ENCODE measurements around the gene ANKRD33B.

Gene ANKRD33B

GRCh38 chr5:10577371-10578292 is 13.8 kb downstream of the ANKRD33B start:
- in situ Hi-C loops (cut with MboI; ENCODE audit: low sequenced_read_pairs) = no loop called here

DNA sequence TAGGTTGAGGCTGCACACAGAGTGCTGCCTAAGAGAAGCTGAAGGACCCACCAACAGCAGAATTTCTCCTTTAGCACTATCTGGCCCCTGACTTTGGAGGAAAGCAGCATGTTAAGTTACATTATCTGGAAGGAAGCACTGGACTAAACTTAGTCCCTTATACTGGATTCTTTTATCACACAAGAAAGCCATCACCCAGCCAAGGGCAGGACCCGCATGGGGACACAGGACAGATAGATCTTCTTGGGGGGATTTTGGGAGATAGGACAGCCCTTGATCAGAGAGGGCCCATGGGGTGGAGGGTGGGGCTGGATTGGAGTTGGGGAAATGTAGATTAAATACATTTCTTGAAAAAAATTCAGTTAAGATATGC is 14.4 kb downstream of the ANKRD33B start:
- in situ Hi-C loops (cut with MboI; ENCODE audit: low sequenced_read_pairs) = no loop called here

GRCh38 chr5:10578869-10579268 is 15.0 kb downstream of the ANKRD33B start:
- in situ Hi-C loops (cut with MboI; ENCODE audit: low sequenced_read_pairs) = no loop called here

- in situ Hi-C loops (cut with MboI; ENCODE audit: low sequenced_read_pairs) = no loop called here
Observed at GRCh38 chr5:10579536-10580521, 16.0 kb downstream of the ANKRD33B start.

DNA sequence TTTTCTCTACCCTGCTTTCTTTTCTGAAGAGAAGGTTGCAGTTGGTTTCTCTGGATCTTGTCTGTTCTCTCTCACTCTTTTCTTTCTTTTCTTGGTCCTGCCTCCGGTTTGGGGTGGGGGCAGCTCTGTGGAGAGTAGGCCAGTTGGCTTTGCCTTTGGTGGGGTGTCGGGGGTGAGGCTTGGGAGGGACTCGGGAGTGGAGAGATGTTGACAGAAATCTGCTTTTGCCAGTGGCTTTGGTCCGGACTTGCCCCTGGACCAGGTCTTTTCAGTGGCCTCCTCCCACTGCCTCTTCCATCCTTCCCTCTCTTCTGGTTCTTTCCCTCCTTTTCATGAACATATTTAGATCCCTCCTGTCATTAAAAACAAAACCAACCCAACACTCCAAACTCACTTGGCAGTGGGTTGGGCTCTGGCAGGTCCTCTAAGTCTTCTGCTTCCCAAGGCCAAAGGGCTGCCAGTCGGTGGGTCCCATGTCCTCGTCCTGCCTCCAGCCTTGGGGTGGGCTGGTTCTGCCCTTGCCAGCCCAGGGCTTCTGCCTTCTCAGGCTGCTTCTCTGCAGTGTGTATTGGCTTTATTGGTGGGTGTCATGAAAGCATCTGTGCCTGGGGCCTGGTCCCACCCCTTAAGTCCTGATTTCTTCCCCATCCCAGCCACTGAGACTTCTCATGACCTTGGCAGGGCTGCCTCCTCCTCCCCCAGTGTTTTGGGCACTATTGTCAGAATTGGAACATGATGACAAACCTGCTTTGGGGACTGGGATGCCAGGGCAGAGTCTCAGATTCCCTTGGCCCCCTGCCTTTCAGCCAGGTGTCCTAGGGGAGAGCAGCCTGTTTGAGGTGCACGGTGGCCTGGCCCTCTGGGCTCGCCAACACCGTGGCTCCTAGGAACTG is 16.9 kb downstream of the ANKRD33B start:
- in situ Hi-C loops (cut with MboI; ENCODE audit: low sequenced_read_pairs) = no loop called here

GRCh38 chr5:10581424-10581748 is 17.5 kb downstream of the ANKRD33B start:
- in situ Hi-C loops (cut with MboI; ENCODE audit: low sequenced_read_pairs) = no loop called here

- in situ Hi-C loops (cut with MboI; ENCODE audit: low sequenced_read_pairs) = no loop called here
Observed at GRCh38 chr5:10581867-10582511, 18.1 kb downstream of the ANKRD33B start.

- in situ Hi-C loops (cut with MboI; ENCODE audit: low sequenced_read_pairs) = no loop called here
Observed at GRCh38 chr5:10582512-10582897, 18.6 kb downstream of the ANKRD33B start.

- in situ Hi-C loops (cut with MboI; ENCODE audit: low sequenced_read_pairs) = no loop called here
Observed at GRCh38 chr5:10583663-10584572, 20.0 kb downstream of the ANKRD33B start.

GRCh38 chr5:10584714-10585517 is 21.0 kb downstream of the ANKRD33B start:
- in situ Hi-C loops (cut with MboI; ENCODE audit: low sequenced_read_pairs) = no loop called here

DNA sequence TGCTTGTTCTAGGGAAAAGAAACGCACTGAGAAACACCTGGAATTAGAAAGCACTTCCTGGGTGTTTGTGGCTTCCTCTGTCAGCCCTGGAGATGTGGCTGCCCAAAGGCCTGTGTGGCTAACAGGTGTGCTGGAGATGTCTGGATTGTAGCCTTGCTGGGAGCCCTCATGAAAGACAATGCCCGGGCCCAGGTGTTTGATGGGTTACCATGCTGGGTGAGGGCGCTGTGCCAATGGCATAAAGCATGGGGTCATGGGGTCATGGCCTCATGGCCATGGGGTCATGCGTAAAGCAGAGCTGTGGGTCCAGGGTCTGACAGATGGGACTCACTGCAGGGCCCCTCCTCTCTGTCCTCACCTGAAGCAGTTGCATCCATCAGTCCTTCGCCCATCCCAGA is 21.6 kb downstream of the ANKRD33B start:
- in situ Hi-C loops (cut with MboI; ENCODE audit: low sequenced_read_pairs) = no loop called here

GRCh38 chr5:10586008-10586407 is 22.1 kb downstream of the ANKRD33B start:
- in situ Hi-C loops (cut with MboI; ENCODE audit: low sequenced_read_pairs) = no loop called here

- in situ Hi-C loops (cut with MboI; ENCODE audit: low sequenced_read_pairs) = no loop called here
Observed at GRCh38 chr5:10586555-10586954, 22.7 kb downstream of the ANKRD33B start.

DNA sequence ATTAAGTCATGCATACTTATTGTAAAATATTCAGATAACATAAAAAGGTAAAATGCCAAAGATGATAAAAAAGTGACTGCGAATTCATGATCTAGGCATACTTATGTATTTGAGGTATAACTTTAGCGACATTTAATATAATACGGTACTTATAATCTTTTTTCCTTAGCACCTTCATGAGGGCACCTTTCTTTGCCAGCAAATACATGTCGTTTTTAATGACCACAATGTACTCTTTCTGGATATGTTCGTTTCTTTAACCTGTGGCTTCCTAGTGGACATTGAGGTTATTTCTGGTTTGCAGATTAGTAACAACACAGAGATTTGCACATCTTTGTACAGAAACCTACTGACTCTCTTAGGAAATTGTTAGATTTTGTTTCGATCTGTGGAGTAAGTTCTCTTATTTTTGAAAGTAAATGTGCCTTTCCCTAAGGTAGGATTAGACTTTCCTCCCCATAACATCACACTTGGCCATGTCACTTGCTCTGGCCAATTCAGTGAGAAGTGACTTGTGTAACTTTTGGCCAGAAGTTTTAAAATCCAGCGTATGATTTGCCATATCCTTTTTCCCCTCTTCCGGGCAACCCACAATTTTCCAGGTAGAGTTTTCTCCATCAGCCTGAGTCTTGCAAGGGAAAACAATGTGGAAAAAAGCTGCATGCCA is 24.4 kb downstream of the ANKRD33B start:
- in situ Hi-C loops (cut with MboI; ENCODE audit: low sequenced_read_pairs) = no loop called here

GRCh38 chr5:10588779-10589447 is 25.0 kb downstream of the ANKRD33B start:
- in situ Hi-C loops (cut with MboI; ENCODE audit: low sequenced_read_pairs) = no loop called here

- in situ Hi-C loops (cut with MboI; ENCODE audit: low sequenced_read_pairs) = no loop called here
Observed at GRCh38 chr5:10590226-10590999, 26.5 kb downstream of the ANKRD33B start.

DNA sequence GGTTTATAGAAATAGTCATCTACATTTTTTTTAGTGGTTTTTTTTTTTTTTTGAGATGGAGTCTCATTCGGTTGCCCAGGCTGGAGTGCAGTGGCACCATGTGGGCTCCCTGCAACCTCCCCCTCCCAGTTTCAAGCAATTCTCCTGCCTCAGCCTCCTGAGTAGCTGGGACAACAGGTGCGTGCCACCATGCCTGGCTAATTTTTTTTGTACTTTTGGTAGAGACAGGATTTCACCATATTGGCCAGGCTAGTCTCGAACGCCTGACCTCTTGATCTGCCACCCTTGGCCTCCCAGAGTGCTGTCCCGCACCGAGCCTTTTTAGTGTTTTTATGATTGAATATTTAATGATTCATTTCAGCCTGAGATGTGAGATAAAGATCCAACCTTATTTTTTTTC is 27.3 kb downstream of the ANKRD33B start:
- in situ Hi-C loops (cut with MboI; ENCODE audit: low sequenced_read_pairs) = no loop called here

All from HL-60/S4 (cell line).